Liver (tissue), 9 donors: ENCODE results near the gene PHKB. TPM values are rescaled to one million over a fixed set of nuclear protein-coding genes. Genes with fewer than 3 reads are reported as not detected.

Experiments
- DNase-seq: peaks from one replicate; pipeline ENCODE4 v3.0.0-alpha.2; 2017; ENCODE audit warnings: low spot score
- H3K27ac ChIP-seq, 2 donors: one replicate each; pipeline ENCODE4 v1.7.0; 2013; ENCODE audit warnings: inconsistent platforms in 2 of 2, low read length in 2 of 2, control low read depth in 1 of 2, low read depth in 1 of 2, mild to moderate bottlenecking in 1 of 2
- H3K27me3 ChIP-seq, 4 donors: one replicate each; pipeline versions ENCODE4 v1.6.1 to v1.7.0; 2013; ENCODE audit warnings: low read length in 3 of 4, inconsistent platforms in 1 of 4, mild to moderate bottlenecking in 1 of 4, moderate library complexity in 1 of 4; ENCODE audit not compliant: control insufficient read depth in 4 of 4, insufficient read depth in 4 of 4
- H3K36me3 ChIP-seq, 4 donors: one replicate each; pipeline versions ENCODE4 v1.6.1 to v1.7.0; 2013; ENCODE audit warnings: low read length in 3 of 4, mild to moderate bottlenecking in 3 of 4, low read depth in 1 of 4, moderate library complexity in 1 of 4; ENCODE audit not compliant: control insufficient read depth in 4 of 4, insufficient read depth in 3 of 4
- H3K4me1 ChIP-seq, 4 donors: one replicate each; pipeline versions ENCODE4 v1.6.1 to v1.7.0; 2013; ENCODE audit warnings: low read length in 3 of 4, mild to moderate bottlenecking in 3 of 4, moderate library complexity in 1 of 4; ENCODE audit not compliant: control insufficient read depth in 4 of 4, insufficient read depth in 4 of 4
- H3K4me3 ChIP-seq, 3 donors: one replicate each; pipeline versions ENCODE4 v1.6.1 to v1.7.0; 2013; ENCODE audit warnings: low read length in 3 of 3, control low read depth in 1 of 3, low read depth in 1 of 3, mild to moderate bottlenecking in 1 of 3
- H3K9ac ChIP-seq, 2 donors: one replicate each; pipeline ENCODE4 v1.7.0; 2013; ENCODE audit warnings: low read length in 2 of 2, mild to moderate bottlenecking in 2 of 2, moderate library complexity in 2 of 2, control low read depth in 1 of 2, low read depth in 1 of 2
- H3K9me3 ChIP-seq, 4 donors: one replicate each; pipeline versions ENCODE4 v1.6.1 to v1.7.0; 2013; ENCODE audit warnings: low read length in 3 of 4; ENCODE audit not compliant: control insufficient read depth in 4 of 4
- EGR1 ChIP-seq, 2 donors: IDR thresholded peaks; 2 replicates each; pipeline ENCODE4 v1.6.1; 2016 to 2018; ENCODE audit warnings: antibody characterized with exemption in 2 of 2, low read depth in 2 of 2
- FOXA1 ChIP-seq: IDR thresholded peaks from 2 replicates; pipeline ENCODE4 v1.6.1; 2016; ENCODE audit warnings: antibody characterized with exemption
- FOXA2 ChIP-seq: IDR thresholded peaks from 2 replicates; pipeline ENCODE4 v1.6.1; 2016; ENCODE audit warnings: antibody characterized with exemption
- GABPA ChIP-seq, 2 donors: IDR thresholded peaks in 1 of 2; conservative IDR thresholded peaks in 1 of 2; 2 replicates each; pipeline ENCODE4 v1.6.1; 2016; ENCODE audit warnings: antibody characterized with exemption in 2 of 2, mild to moderate bottlenecking in 1 of 2, moderate library complexity in 1 of 2
- HNF4A ChIP-seq, 2 donors: conservative IDR thresholded peaks; 2 replicates each; pipeline ENCODE4 v1.6.1; 2016; ENCODE audit warnings: antibody characterized with exemption in 2 of 2, mild to moderate bottlenecking in 2 of 2
- HNF4G ChIP-seq: IDR thresholded peaks from 2 replicates; pipeline ENCODE4 v1.6.1; 2016; ENCODE audit warnings: antibody characterized with exemption
- JUND ChIP-seq, 2 donors: IDR thresholded peaks; 2 replicates each; pipeline ENCODE4 v1.6.1; 2016; ENCODE audit warnings: antibody characterized with exemption in 2 of 2
- NR2F2 ChIP-seq: IDR thresholded peaks from 2 replicates; pipeline ENCODE4 v1.6.1; 2016; ENCODE audit warnings: antibody characterized with exemption
- RAD21 ChIP-seq, 2 donors: IDR thresholded peaks; 2 replicates each; pipeline ENCODE4 v1.6.1; 2016; ENCODE audit warnings: antibody characterized with exemption in 2 of 2, mild to moderate bottlenecking in 2 of 2
- RXRA ChIP-seq, 2 donors: IDR thresholded peaks; 2 replicates each; pipeline ENCODE4 v1.6.1; 2017 to 2018; ENCODE audit warnings: antibody characterized with exemption in 2 of 2, mild to moderate bottlenecking in 1 of 2
- SP1 ChIP-seq: IDR thresholded peaks from 2 replicates; pipeline ENCODE4 v1.6.1; 2018; ENCODE audit warnings: antibody characterized with exemption, mild to moderate bottlenecking
- TAF1 ChIP-seq: conservative IDR thresholded peaks from 2 replicates; pipeline ENCODE4 v1.6.1; 2016; ENCODE audit warnings: antibody characterized with exemption, mild to moderate bottlenecking
- YY1 ChIP-seq: IDR thresholded peaks from 2 replicates; pipeline ENCODE4 v1.6.1; 2016; ENCODE audit warnings: antibody characterized with exemption, mild to moderate bottlenecking
- WGBS: extraction: QIAGEN DNeasy Blood & Tissue Kit; methylation state at CpG from one replicate; pipeline ENCODE4 v1.1.7; 2013; 5-methylcytosine and 5-hydroxymethylcytosine counted together
- polyA plus RNA-seq, 2 donors: library from polyadenylated mRNA; stranded (reverse) in 1 of 2; unstranded in 1 of 2; fragments of 200-250 nt in 1 of 2; fragments of >200 nt in 1 of 2; fragmentation: Nextera tagmentation in 1 of 2; extraction: Ambion mirVana in 1 of 2; gene quantifications; one replicate each; pipeline versions ENCODE4 v1.2.1 to v1.2.3, GENCODE V29; 2013 to 2015
- total RNA-seq, 2 donors: library from RNA; depleted of rRNA; stranded (reverse); fragments of >200 nt; gene quantifications; one replicate each; pipeline ENCODE4 v1.2.3, GENCODE V29; 2014
- TF ChIP-seq, protein P1 (sequence below): IDR thresholded peaks from 2 replicates; pipeline ENCODE4 v1.6.1; 2016; ENCODE audit warnings: antibody characterized with exemption
- TF ChIP-seq, protein P2 (sequence below): IDR thresholded peaks from 2 replicates; pipeline ENCODE4 v1.6.1; 2016; ENCODE audit warnings: antibody characterized with exemption
- TF ChIP-seq, protein P3 (sequence below): IDR thresholded peaks from 2 replicates; pipeline ENCODE4 v1.6.1; 2016; ENCODE audit warnings: antibody characterized with exemption, mild to moderate bottlenecking
- TF ChIP-seq, protein P4 (sequence below): IDR thresholded peaks from 2 replicates; pipeline ENCODE4 v1.6.1; 2016; ENCODE audit warnings: antibody characterized with exemption
- TF ChIP-seq, protein P5 (sequence below): fragments of 150-350 bp; IDR thresholded peaks from 2 replicates; pipeline ENCODE4 v1.5.1; 2017; ENCODE audit warnings: improper control_type of control experiment, low read depth, low read length; ENCODE audit not compliant: missing input control
- donor health status: healthy.
- donor health status: healthy.
- donor health status: healthy.
- donor health status: healthy.
- donor health status: healthy.

PHKB gene
- total and polyA plus RNA-seq, 4 donors = 13.2 to 49.1 (median 29.0) TPM

DNA sequence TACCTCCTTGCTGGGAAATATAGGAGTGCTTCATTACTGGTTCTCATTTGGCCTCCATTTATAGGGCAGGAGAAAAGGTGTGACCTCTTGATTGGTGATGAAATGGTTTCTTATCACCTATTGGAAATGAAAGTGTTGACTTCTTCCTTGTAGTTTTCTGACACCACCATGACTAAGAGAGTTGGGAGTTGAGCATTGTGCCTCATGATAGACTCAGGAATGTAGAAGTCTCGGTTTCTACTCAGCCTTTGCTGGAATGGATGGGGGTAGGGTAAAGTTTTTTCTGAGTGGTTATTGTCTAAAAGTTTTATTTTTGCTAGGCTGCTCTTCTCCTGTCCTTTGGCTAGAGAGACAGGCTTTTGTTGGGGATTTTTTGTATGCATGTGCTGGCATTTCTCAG is 117.4 kb downstream of the PHKB start:
- TF ChIP-seq, protein P1, sequence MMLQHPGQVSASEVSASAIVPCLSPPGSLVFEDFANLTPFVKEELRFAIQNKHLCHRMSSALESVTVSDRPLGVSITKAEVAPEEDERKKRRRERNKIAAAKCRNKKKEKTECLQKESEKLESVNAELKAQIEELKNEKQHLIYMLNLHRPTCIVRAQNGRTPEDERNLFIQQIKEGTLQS = no peak
- no peak for TF ChIP-seq RXRA (IDR thresholded peaks at IDR 0.05)
- TF ChIP-seq, protein P2, sequence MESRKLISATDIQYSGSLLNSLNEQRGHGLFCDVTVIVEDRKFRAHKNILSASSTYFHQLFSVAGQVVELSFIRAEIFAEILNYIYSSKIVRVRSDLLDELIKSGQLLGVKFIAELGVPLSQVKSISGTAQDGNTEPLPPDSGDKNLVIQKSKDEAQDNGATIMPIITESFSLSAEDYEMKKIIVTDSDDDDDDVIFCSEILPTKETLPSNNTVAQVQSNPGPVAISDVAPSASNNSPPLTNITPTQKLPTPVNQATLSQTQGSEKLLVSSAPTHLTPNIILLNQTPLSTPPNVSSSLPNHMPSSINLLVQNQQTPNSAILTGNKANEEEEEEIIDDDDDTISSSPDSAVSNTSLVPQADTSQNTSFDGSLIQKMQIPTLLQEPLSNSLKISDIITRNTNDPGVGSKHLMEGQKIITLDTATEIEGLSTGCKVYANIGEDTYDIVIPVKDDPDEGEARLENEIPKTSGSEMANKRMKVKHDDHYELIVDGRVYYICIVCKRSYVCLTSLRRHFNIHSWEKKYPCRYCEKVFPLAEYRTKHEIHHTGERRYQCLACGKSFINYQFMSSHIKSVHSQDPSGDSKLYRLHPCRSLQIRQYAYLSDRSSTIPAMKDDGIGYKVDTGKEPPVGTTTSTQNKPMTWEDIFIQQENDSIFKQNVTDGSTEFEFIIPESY = no peak
- TF ChIP-seq, protein P3, sequence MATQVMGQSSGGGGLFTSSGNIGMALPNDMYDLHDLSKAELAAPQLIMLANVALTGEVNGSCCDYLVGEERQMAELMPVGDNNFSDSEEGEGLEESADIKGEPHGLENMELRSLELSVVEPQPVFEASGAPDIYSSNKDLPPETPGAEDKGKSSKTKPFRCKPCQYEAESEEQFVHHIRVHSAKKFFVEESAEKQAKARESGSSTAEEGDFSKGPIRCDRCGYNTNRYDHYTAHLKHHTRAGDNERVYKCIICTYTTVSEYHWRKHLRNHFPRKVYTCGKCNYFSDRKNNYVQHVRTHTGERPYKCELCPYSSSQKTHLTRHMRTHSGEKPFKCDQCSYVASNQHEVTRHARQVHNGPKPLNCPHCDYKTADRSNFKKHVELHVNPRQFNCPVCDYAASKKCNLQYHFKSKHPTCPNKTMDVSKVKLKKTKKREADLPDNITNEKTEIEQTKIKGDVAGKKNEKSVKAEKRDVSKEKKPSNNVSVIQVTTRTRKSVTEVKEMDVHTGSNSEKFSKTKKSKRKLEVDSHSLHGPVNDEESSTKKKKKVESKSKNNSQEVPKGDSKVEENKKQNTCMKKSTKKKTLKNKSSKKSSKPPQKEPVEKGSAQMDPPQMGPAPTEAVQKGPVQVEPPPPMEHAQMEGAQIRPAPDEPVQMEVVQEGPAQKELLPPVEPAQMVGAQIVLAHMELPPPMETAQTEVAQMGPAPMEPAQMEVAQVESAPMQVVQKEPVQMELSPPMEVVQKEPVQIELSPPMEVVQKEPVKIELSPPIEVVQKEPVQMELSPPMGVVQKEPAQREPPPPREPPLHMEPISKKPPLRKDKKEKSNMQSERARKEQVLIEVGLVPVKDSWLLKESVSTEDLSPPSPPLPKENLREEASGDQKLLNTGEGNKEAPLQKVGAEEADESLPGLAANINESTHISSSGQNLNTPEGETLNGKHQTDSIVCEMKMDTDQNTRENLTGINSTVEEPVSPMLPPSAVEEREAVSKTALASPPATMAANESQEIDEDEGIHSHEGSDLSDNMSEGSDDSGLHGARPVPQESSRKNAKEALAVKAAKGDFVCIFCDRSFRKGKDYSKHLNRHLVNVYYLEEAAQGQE = no peak
- TF ChIP-seq GABPA (IDR thresholded peaks at IDR 0.05 in 1 of 2, conservative IDR thresholded peaks at IDR 0.05 in 1 of 2) = no peak
- no peak for DNase-seq
- H3K9me3 ChIP-seq = no peaks in the 10 kb centered on the region
- peaks cover 0 to 6% (median 1%) of the 10 kb centered on the region in 4 donors for H3K36me3 ChIP-seq
- no peak overlapping the region for H3K27ac ChIP-seq
- no peak overlapping the region for H3K9ac ChIP-seq
- no peak overlapping the region for H3K4me3 ChIP-seq
- WGBS = 96% methylated on average over 1 of the region's 1 CpG
- no peaks in the 10 kb centered on the region for H3K4me1 ChIP-seq
- no peaks in the 10 kb centered on the region for H3K27me3 ChIP-seq

DNA sequence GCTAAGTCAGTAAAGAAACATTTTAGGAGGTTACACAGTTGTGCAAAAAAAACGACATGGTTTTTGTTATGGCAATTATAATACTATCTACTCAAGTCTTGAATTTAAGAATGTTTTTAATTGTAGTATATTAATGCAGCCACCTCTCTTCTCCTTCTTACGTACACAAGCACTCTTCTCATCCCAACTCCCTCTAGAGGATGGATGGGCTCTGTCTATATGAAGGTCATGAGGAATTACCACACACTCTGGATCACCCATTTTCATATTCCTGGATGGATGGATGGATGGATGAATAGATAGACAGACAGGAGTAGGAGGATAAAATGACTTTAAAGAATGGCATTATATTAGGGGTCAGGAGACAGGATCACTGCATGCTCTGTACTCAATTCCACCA is 120.0 kb downstream of the PHKB start:
- Histone ChIP-seq H3K4me1 (no peaks in the 10 kb centered on the region), H3K27me3 (no peaks in the 10 kb centered on the region), H3K27ac (no peak overlapping the region), H3K9ac (no peak overlapping the region), H3K9me3 (no peaks in the 10 kb centered on the region), H3K36me3 (peaks cover 0 to 6% (median 2%) of the 10 kb centered on the region in 4 donors), H3K4me3 (no peak overlapping the region)
- no peak for TF ChIP-seq NR2F2
- TF ChIP-seq, protein P3 = no peak
- no peak for TF ChIP-seq SP1
- no peak for TF ChIP-seq RXRA (IDR thresholded peaks at IDR 0.05)
- TF ChIP-seq YY1 = no peak
- TF ChIP-seq, protein P1 = no peak
- TF ChIP-seq, protein P2 = no peak
- TF ChIP-seq TAF1 = no peak
- TF ChIP-seq JUND (IDR thresholded peaks at IDR 0.05) = no peak
- no peak for TF ChIP-seq HNF4A (conservative IDR thresholded peaks at IDR 0.05)
- TF ChIP-seq, protein P4, sequence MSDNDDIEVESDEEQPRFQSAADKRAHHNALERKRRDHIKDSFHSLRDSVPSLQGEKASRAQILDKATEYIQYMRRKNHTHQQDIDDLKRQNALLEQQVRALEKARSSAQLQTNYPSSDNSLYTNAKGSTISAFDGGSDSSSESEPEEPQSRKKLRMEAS = no peak
- TF ChIP-seq RAD21 (IDR thresholded peaks at IDR 0.05) = no peak
- TF ChIP-seq GABPA (IDR thresholded peaks at IDR 0.05 in 1 of 2, conservative IDR thresholded peaks at IDR 0.05 in 1 of 2) = no peak
- no peak for TF ChIP-seq HNF4G
- no peak for TF ChIP-seq FOXA2
- TF ChIP-seq FOXA1 = no peak
- no peak for TF ChIP-seq EGR1 (IDR thresholded peaks at IDR 0.05; ENCODE audit: low read depth in 2 of 2)
- TF ChIP-seq, protein P5, sequence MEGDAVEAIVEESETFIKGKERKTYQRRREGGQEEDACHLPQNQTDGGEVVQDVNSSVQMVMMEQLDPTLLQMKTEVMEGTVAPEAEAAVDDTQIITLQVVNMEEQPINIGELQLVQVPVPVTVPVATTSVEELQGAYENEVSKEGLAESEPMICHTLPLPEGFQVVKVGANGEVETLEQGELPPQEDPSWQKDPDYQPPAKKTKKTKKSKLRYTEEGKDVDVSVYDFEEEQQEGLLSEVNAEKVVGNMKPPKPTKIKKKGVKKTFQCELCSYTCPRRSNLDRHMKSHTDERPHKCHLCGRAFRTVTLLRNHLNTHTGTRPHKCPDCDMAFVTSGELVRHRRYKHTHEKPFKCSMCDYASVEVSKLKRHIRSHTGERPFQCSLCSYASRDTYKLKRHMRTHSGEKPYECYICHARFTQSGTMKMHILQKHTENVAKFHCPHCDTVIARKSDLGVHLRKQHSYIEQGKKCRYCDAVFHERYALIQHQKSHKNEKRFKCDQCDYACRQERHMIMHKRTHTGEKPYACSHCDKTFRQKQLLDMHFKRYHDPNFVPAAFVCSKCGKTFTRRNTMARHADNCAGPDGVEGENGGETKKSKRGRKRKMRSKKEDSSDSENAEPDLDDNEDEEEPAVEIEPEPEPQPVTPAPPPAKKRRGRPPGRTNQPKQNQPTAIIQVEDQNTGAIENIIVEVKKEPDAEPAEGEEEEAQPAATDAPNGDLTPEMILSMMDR = no peak
- DNase-seq = no peak
- 89% methylated on average over 2 of the region's 2 CpGs for whole genome bisulfite sequencing
